CD4-positive, alpha-beta T cell (primary cell): ENCODE results near the gene ANKFN1. TPM values are rescaled to one million over a fixed set of nuclear protein-coding genes. Genes with fewer than 3 reads are reported as not detected.
A peak's percentile ranks its signal among the peaks of the same experiment; 100 is the strongest.

ENCODE experiments used
- ATAC-seq: fragments of 200-7000 bp; cut with Tn5 transposase; one replicate; pipeline ENCODE4 v1.10.0; 2022; ENCODE audit warnings: mild to moderate bottlenecking; ENCODE audit not compliant: poor library complexity
- CTCF ChIA-PET: fragments of 350-600 bp; sonication (Branson Sonifier 250); formaldehyde crosslinking; loops from one replicate; lab custom pipeline; 2021; ENCODE audit warnings: antibody characterized with exemption, inconsistent platforms; lab: Charles Lee
- POLR2A ChIA-PET: fragments of 350-600 bp; sonication (Branson Sonifier 250); formaldehyde crosslinking; loops from one replicate; lab custom pipeline; 2021; ENCODE audit warnings: antibody characterized with exemption, inconsistent platforms; lab: Charles Lee
- DNase-seq, 14 experiments: peaks; one replicate each; pipeline ENCODE4 v3.0.0-alpha.2; 2013 to 2020; ENCODE audit warnings: mixed read lengths in 2 of 14
- H3K27ac ChIP-seq, 2 donors: one replicate each; pipeline versions ENCODE4 v1.5.1 to v1.7.0; 2013; ENCODE audit warnings: low read length in 2 of 2, low read depth in 1 of 2, mild to moderate bottlenecking in 1 of 2
- H3K27me3 ChIP-seq, 2 experiments: 1 replicate in 1 of 2; 2 replicates in 1 of 2; pipeline versions ENCODE4 v1.6.1 to v1.7.0; 2013; ENCODE audit warnings: low read length in 2 of 2, control low read depth in 1 of 2, mild to moderate bottlenecking in 1 of 2, moderate library complexity in 1 of 2; ENCODE audit not compliant: insufficient read depth in 2 of 2, control insufficient read depth in 1 of 2
- H3K36me3 ChIP-seq: one replicate; pipeline ENCODE4 v1.6.1; 2013; ENCODE audit warnings: low read length, control low read depth; ENCODE audit not compliant: insufficient read depth
- H3K4me1 ChIP-seq: one replicate; pipeline ENCODE4 v1.6.1; 2013; ENCODE audit warnings: low read length, control low read depth; ENCODE audit not compliant: insufficient read depth
- H3K4me3 ChIP-seq: one replicate; pipeline ENCODE4 v1.5.1; 2013; ENCODE audit warnings: mild to moderate bottlenecking, low read length, moderate library complexity
- H3K9me3 ChIP-seq, 2 experiments: 1 replicate in 1 of 2; 2 replicates in 1 of 2; pipeline versions ENCODE4 v1.6.1 to v1.7.0; 2013; ENCODE audit warnings: low read length in 2 of 2, mild to moderate bottlenecking in 2 of 2, control low read depth in 1 of 2, moderate library complexity in 1 of 2; ENCODE audit not compliant: control insufficient read depth in 1 of 2, insufficient read depth in 1 of 2
- H3K27ac Mint-ChIP-seq: one replicate; pipeline ENCODE4 v1.8.0; 2020; ENCODE audit warnings: mixed read lengths
- H3K27me3 Mint-ChIP-seq: one replicate; pipeline ENCODE4 v1.8.0; 2021; ENCODE audit warnings: mixed read lengths
- H3K36me3 Mint-ChIP-seq: one replicate; pipeline ENCODE4 v1.8.0; 2021; ENCODE audit warnings: low read depth, mixed read lengths
- H3K4me1 Mint-ChIP-seq: one replicate; pipeline ENCODE4 v1.8.0; 2021; ENCODE audit warnings: low read depth, mixed read lengths
- H3K4me3 Mint-ChIP-seq: one replicate; pipeline ENCODE4 v1.8.0; 2020; ENCODE audit warnings: mild to moderate bottlenecking, mixed read lengths
- H3K9me3 Mint-ChIP-seq: one replicate; pipeline ENCODE4 v1.8.0; 2020; ENCODE audit warnings: mixed read lengths
- intact Hi-C, 2 experiments: fragments of 100-400 bp; cut with DNase I in 1 of 2; cut with micrococcal nuclease in 1 of 2; formaldehyde crosslinking; loops; one replicate each; pipeline versions ENCODE4 v1.15.1 to v1.9.0; 2023 to 2025; cut with DNase I, micrococcal nuclease
- total RNA-seq, 174 experiments: library from RNA in 2 of 174; stranded (reverse) in 2 of 174; gene quantifications; one replicate each; pipeline ENCODE4 v1.2.3 and lab custom pipeline; 2021 to 2026
- TF ChIP-seq, protein P1 (sequence below): fragments of 200-600 bp; IDR thresholded peaks from one replicate; pipeline ENCODE4 v1.8.0; 2022; ENCODE audit warnings: antibody characterized with exemption, mild to moderate bottlenecking

ANKFN1 gene
- total RNA-seq, 2 experiments from 2014 or later, result not detected

- intact Hi-C loops, result no loop called here
- TF ChIP-seq, protein P1, sequence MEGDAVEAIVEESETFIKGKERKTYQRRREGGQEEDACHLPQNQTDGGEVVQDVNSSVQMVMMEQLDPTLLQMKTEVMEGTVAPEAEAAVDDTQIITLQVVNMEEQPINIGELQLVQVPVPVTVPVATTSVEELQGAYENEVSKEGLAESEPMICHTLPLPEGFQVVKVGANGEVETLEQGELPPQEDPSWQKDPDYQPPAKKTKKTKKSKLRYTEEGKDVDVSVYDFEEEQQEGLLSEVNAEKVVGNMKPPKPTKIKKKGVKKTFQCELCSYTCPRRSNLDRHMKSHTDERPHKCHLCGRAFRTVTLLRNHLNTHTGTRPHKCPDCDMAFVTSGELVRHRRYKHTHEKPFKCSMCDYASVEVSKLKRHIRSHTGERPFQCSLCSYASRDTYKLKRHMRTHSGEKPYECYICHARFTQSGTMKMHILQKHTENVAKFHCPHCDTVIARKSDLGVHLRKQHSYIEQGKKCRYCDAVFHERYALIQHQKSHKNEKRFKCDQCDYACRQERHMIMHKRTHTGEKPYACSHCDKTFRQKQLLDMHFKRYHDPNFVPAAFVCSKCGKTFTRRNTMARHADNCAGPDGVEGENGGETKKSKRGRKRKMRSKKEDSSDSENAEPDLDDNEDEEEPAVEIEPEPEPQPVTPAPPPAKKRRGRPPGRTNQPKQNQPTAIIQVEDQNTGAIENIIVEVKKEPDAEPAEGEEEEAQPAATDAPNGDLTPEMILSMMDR, result no peak
- ChIA-PET POLR2A (no interaction called here), CTCF (no interaction called here)
- H3K4me1 ChIP-seq, result no peaks in the 10 kb centered on the region
- no peak overlapping the region for H3K27ac ChIP-seq
- H3K9me3 Mint-ChIP-seq, result no peaks in the 10 kb centered on the region
- H3K36me3 ChIP-seq, result no peaks in the 10 kb centered on the region
- no peaks in the 10 kb centered on the region for H3K4me1 Mint-ChIP-seq
- no peak overlapping the region for H3K4me3 Mint-ChIP-seq
- peaks cover 5% of the 10 kb centered on the region for H3K27me3 Mint-ChIP-seq
- no peak overlapping the region for H3K27ac Mint-ChIP-seq
- ATAC-seq, result no peak
- H3K36me3 Mint-ChIP-seq, result no peaks in the 10 kb centered on the region
- peaks cover 0 to 4% of the 10 kb centered on the region in 2 experiments for H3K9me3 ChIP-seq
- peaks cover 0 to 2% of the 10 kb centered on the region in 2 experiments for H3K27me3 ChIP-seq
- no peak for DNase-seq
- no peak overlapping the region for H3K4me3 ChIP-seq
Measured at GRCh38 chr17:56186222-56186786, 33.0 kb downstream of the ANKFN1 start.

- H3K27me3 Mint-ChIP-seq, result no peaks in the 10 kb centered on the region
- H3K4me1 ChIP-seq, result no peaks in the 10 kb centered on the region
- intact Hi-C loops, result loop anchor here in 1 of 2 experiments (10.0 kb wide), 2 partner anchors 59 to 161 kb away; no protein-coding TSS in a partner anchor
- no peak overlapping the region for H3K4me3 ChIP-seq
- ChIA-PET POLR2A (no interaction called here), CTCF (no interaction called here)
- H3K27me3 ChIP-seq, result no peaks in the 10 kb centered on the region
- H3K36me3 ChIP-seq, result no peaks in the 10 kb centered on the region
- H3K36me3 Mint-ChIP-seq, result no peaks in the 10 kb centered on the region
- H3K4me1 Mint-ChIP-seq, result no peaks in the 10 kb centered on the region
- TF ChIP-seq, protein P1, result no peak
- H3K4me3 Mint-ChIP-seq, result no peak overlapping the region
- peaks cover 0 to 10% of the 10 kb centered on the region in 2 experiments for H3K9me3 ChIP-seq
- DNase-seq (peak in 1 of 14 experiments; percentile 1), ATAC-seq (no peak)
- no peaks in the 10 kb centered on the region for H3K9me3 Mint-ChIP-seq
- no peak overlapping the region for H3K27ac Mint-ChIP-seq
- no peak overlapping the region for H3K27ac ChIP-seq
Measured at GRCh38 chr17:56203430-56203829, 50.2 kb downstream of the ANKFN1 start.

DNA sequence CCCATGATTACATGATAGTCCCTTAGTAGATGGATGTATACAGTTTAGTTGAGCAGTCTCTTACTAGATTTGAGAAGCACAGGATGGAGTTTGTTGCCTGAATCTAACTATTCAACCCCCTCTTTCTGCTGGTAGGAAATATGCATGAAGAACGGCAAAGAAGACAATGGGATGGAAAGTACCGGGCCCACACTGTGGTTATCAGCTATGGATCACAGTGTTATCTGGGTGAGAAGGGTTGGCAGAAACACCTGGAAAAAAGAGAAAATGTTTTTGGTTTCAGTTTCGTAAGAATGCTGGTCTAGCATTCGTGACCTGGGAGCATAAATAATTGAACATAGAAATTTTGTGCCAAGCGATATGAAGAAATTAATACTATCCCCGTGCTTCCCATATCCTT lies 53.1 kb downstream of the ANKFN1 start:
- intact Hi-C loops, result loop anchor here in 1 of 2 experiments (10.0 kb wide), 2 partner anchors 62 to 158 kb away; no protein-coding TSS in a partner anchor
- H3K4me1 Mint-ChIP-seq, result no peaks in the 10 kb centered on the region
- POLR2A ChIA-PET, result no interaction called here
- no peak overlapping the region for H3K4me3 Mint-ChIP-seq
- H3K36me3 Mint-ChIP-seq, result no peaks in the 10 kb centered on the region
- Histone ChIP-seq H3K4me1 (no peaks in the 10 kb centered on the region), H3K27ac (no peak overlapping the region), H3K27me3 (no peaks in the 10 kb centered on the region), H3K4me3 (no peak overlapping the region), H3K36me3 (no peaks in the 10 kb centered on the region), H3K9me3 (peaks cover 0 to 10% of the 10 kb centered on the region in 2 experiments)
- ATAC-seq, result no peak
- H3K27ac Mint-ChIP-seq, result no peak overlapping the region
- CTCF ChIA-PET, result no interaction called here
- DNase-seq, result no peak
- no peaks in the 10 kb centered on the region for H3K27me3 Mint-ChIP-seq
- peaks cover 2% of the 10 kb centered on the region for H3K9me3 Mint-ChIP-seq
- TF ChIP-seq, protein P1, result no peak
